Lower leg skin (tissue), 3 donors: Measurements from ENCODE around the gene LRRC23.

Source experiments
- POLR2A ChIP-seq, 2 donors: fragments of 450-650 bp; IDR thresholded peaks; one replicate each; pipeline ENCODE4 v1.6.1; 2016 to 2017; ENCODE audit warnings: antibody characterized with exemption in 2 of 2, mild to moderate bottlenecking in 1 of 2, moderate library complexity in 1 of 2
- TF ChIP-seq, protein P1 (sequence below), 3 donors: fragments of 450-650 bp; IDR thresholded peaks; one replicate each; pipeline ENCODE4 v1.5.1; 2016; ENCODE audit warnings: antibody characterized with exemption in 3 of 3, mild to moderate bottlenecking in 3 of 3, moderate library complexity in 2 of 3

DNA sequence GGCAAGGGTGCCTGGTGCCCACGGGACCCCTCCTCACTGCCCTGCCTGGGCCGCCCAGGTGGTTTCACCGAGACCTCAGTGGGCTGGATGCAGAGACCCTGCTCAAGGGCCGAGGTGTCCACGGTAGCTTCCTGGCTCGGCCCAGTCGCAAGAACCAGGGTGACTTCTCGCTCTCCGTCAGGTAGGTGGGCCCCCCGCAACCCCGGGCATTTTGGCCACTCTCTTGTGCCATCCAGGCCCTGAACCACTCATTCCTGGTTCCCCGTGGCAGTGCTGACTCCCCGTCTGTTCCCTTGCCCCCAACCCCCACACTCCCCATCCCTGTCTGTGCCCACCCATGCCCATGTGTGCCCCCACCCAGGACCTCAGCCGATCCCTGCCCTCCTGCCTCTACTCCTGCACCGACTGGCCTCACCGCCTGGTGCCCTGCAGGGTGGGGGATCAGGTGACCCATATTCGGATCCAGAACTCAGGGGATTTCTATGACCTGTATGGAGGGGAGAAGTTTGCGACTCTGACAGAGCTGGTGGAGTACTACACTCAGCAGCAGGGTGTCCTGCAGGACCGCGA is 47.0 kb downstream of the LRRC23 start:
- no peak for TF ChIP-seq POLR2A (IDR thresholded peaks at IDR 0.05)
- TF ChIP-seq, protein P1, sequence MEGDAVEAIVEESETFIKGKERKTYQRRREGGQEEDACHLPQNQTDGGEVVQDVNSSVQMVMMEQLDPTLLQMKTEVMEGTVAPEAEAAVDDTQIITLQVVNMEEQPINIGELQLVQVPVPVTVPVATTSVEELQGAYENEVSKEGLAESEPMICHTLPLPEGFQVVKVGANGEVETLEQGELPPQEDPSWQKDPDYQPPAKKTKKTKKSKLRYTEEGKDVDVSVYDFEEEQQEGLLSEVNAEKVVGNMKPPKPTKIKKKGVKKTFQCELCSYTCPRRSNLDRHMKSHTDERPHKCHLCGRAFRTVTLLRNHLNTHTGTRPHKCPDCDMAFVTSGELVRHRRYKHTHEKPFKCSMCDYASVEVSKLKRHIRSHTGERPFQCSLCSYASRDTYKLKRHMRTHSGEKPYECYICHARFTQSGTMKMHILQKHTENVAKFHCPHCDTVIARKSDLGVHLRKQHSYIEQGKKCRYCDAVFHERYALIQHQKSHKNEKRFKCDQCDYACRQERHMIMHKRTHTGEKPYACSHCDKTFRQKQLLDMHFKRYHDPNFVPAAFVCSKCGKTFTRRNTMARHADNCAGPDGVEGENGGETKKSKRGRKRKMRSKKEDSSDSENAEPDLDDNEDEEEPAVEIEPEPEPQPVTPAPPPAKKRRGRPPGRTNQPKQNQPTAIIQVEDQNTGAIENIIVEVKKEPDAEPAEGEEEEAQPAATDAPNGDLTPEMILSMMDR (IDR thresholded peaks at IDR 0.05) = no peak
